Measurements from ENCODE around the gene TEK. TPM values are rescaled to one million over a fixed set of nuclear protein-coding genes. Genes with fewer than 3 reads are reported as not detected.

TEK gene
- total RNA-seq, 1 experiment from 2014 or later, result 0.07 TPM

- Histone ChIP-seq H3K4me2 (ENCODE audit: low read length) (no peak overlapping the region), H3K4me1 (ENCODE audit: insufficient read depth, low read length) (peaks cover 32% of the 10 kb centered on the region), H3K9me2 (replicated peaks; ENCODE audit: low read length) (no peaks in the 10 kb centered on the region), H3F3A (ENCODE audit: low read length, unreplicated experiment) (no peaks in the 10 kb centered on the region), H3K4me3 (ENCODE audit: low read length) (no peak overlapping the region), H3K9me3 (ENCODE audit: low read length) (no peaks in the 10 kb centered on the region), H3K27me3 (ENCODE audit: low read length) (no peaks in the 10 kb centered on the region), H3K27ac (ENCODE audit: low read length) (no peak overlapping the region), H3K36me3 (ENCODE audit: low read depth, low read length) (no peaks in the 10 kb centered on the region), H3K9ac (ENCODE audit: low read length) (no peak overlapping the region), H3K79me2 (ENCODE audit: low read length) (no peaks in the 10 kb centered on the region), H2AFZ (ENCODE audit: low read length) (no peak overlapping the region), H4K20me1 (ENCODE audit: low read length) (no peaks in the 10 kb centered on the region)
- intact Hi-C loops (cut with micrococcal nuclease), result no loop called here
- ChIA-PET POLR2A (ENCODE audit: unreplicated experiment) (no interaction called here), CTCF (no interaction called here)
- ATAC-seq (no peak), DNase-seq (no peak)
- no TSS peak for BruUV-seq (replicated peaks)
- TF ChIP-seq EZH2phosphoT487 (IDR thresholded peaks at IDR 0.05; ENCODE audit: borderline replicate concordance, low read length) (no peak), EZH2 (IDR thresholded peaks at IDR 0.05; ENCODE audit: low read length, unreplicated experiment) (no peak), CTCF (conservative IDR thresholded peaks at IDR 0.05; ENCODE audit: low read depth, low read length) (no peak)
Measured at GRCh38 chr9:27184556-27185351, 75.7 kb downstream of the TEK start.

GRCh38 chr9:27188426-27188825 is 79.4 kb downstream of the TEK start:
- no peak for DNase-seq
- intact Hi-C loops (cut with micrococcal nuclease), result no loop called here
- no peaks in the 10 kb centered on the region for H3K79me2 ChIP-seq (ENCODE audit: low read length)
- no TSS peak for BruUV-seq (replicated peaks)
- peaks cover 8% of the 10 kb centered on the region for H3K4me1 ChIP-seq (ENCODE audit: insufficient read depth, low read length)
- no peak overlapping the region for H2AFZ ChIP-seq (ENCODE audit: low read length)
- H3K4me2 ChIP-seq (ENCODE audit: low read length), result no peak overlapping the region
- no peak overlapping the region for H3K9ac ChIP-seq (ENCODE audit: low read length)
- H3K27me3 ChIP-seq (ENCODE audit: low read length), result no peaks in the 10 kb centered on the region
- no peak for ATAC-seq
- H3K4me3 ChIP-seq (ENCODE audit: low read length), result no peak overlapping the region
- no peaks in the 10 kb centered on the region for H3K9me3 ChIP-seq (ENCODE audit: low read length)
- no peaks in the 10 kb centered on the region for H3F3A ChIP-seq (ENCODE audit: low read length, unreplicated experiment)
- H3K36me3 ChIP-seq (ENCODE audit: low read depth, low read length), result no peaks in the 10 kb centered on the region
- ChIA-PET POLR2A (ENCODE audit: unreplicated experiment) (no interaction called here), CTCF (no interaction called here)
- TF ChIP-seq CTCF (conservative IDR thresholded peaks at IDR 0.05; ENCODE audit: low read depth, low read length), result no peak
- H4K20me1 ChIP-seq (ENCODE audit: low read length), result no peaks in the 10 kb centered on the region
- no peak overlapping the region for H3K27ac ChIP-seq (ENCODE audit: low read length)
- no peaks in the 10 kb centered on the region for H3K9me2 ChIP-seq (replicated peaks; ENCODE audit: low read length)

- DNase-seq, result no peak
- Histone ChIP-seq H3K27me3 (ENCODE audit: low read length) (no peaks in the 10 kb centered on the region), H3K4me1 (ENCODE audit: insufficient read depth, low read length) (peaks cover 5% of the 10 kb centered on the region; the same call in 1 of the 2 replicates), H3K27ac (ENCODE audit: low read length) (no peak overlapping the region), H3K9ac (ENCODE audit: low read length) (no peak overlapping the region), H3K9me3 (ENCODE audit: low read length) (no peaks in the 10 kb centered on the region), H4K20me1 (ENCODE audit: low read length) (no peaks in the 10 kb centered on the region), H3K36me3 (ENCODE audit: low read depth, low read length) (no peaks in the 10 kb centered on the region), H3K4me3 (ENCODE audit: low read length) (no peak overlapping the region), H3F3A (ENCODE audit: low read length, unreplicated experiment) (no peaks in the 10 kb centered on the region), H3K4me2 (ENCODE audit: low read length) (no peak overlapping the region), H3K9me2 (replicated peaks; ENCODE audit: low read length) (no peaks in the 10 kb centered on the region), H2AFZ (ENCODE audit: low read length) (no peak overlapping the region), H3K79me2 (ENCODE audit: low read length) (no peaks in the 10 kb centered on the region)
- BruUV-seq (replicated peaks), result no TSS peak
- ATAC-seq, result no peak
- TF ChIP-seq CTCF (conservative IDR thresholded peaks at IDR 0.05; ENCODE audit: low read depth, low read length), result no peak
- TF ChIP-seq EZH2 (IDR thresholded peaks at IDR 0.05; ENCODE audit: low read length, unreplicated experiment), result no peak
- no peak for TF ChIP-seq EZH2phosphoT487 (IDR thresholded peaks at IDR 0.05; ENCODE audit: borderline replicate concordance, low read length)
- intact Hi-C loops (cut with micrococcal nuclease), result no loop called here
- CTCF ChIA-PET, result no interaction called here
- POLR2A ChIA-PET (ENCODE audit: unreplicated experiment), result no interaction called here
Measured at GRCh38 chr9:27189426-27189825, 80.4 kb downstream of the TEK start.

Measured in PC-3 (cell line).